Endothelial cell of coronary artery (primary cell): ENCODE results near the gene CCT6B. TPM values are rescaled to one million over a fixed set of nuclear protein-coding genes. Genes with fewer than 3 reads are reported as not detected.

ENCODE experiments used
- total RNA-seq: library from RNA; depleted of rRNA; stranded (reverse); fragments of >200 nt; gene quantifications from 2 replicates; pipeline ENCODE4 v1.2.3, GENCODE V29; 2014

The CCT6B gene
- 0.38 and 0.90 TPM in 2 replicates for total RNA-seq

GRCh38 chr17:34961093-34961911 lies at the start of gene CCT6B, which contains the start of gene ZNF830:
CCT6B (minus strand) TSS chr17:34961460; CDS start chr17:34961393, 67 bp downstream.
ZNF830 (plus strand) TSS chr17:34961540; CDS start chr17:34961567, 27 bp downstream.

GRCh38 chr17:34980353-34980680 lies 19.1 kb upstream of the CCT6B start, which contains the start of gene LIG3:
LIG3 (plus strand) TSS chr17:34980512; CDS start chr17:34983006, 2,494 bp downstream.

Other genes with a start within 250 kb of the CCT6B start
- 14.2 and 14.8 TPM in 2 replicates for gene ZNF830, start 80 bp upstream of the CCT6B start, total RNA-seq
- 30.7 and 39.9 TPM in 2 replicates for gene LIG3, start 19.1 kb upstream of the CCT6B start, total RNA-seq
- gene RFFL, start 102.2 kb upstream of the CCT6B start, total RNA-seq, result 7.7 and 7.9 TPM in 2 replicates
- 5.9 and 10.7 TPM in 2 replicates for gene RAD51D, start 158.4 kb upstream of the CCT6B start, total RNA-seq
- not detected in 2 replicates for gene FNDC8, start 160.2 kb upstream of the CCT6B start, total RNA-seq
- 17.6 and 22.0 TPM in 2 replicates for gene NLE1, start 180.8 kb upstream of the CCT6B start, total RNA-seq
- not detected in 2 replicates for gene UNC45B, start 186.4 kb upstream of the CCT6B start, total RNA-seq
- not detected in 2 replicates for gene SLC35G3, start 232.9 kb upstream of the CCT6B start, total RNA-seq